A549 treated with AZD2906 at 1 μM for 4 hours (cell line): ENCODE data around the gene ACBD7. TPM values are rescaled to one million over a fixed set of nuclear protein-coding genes. Genes with fewer than 3 reads are reported as not detected.

Source experiments
- total RNA-seq: library from RNA; stranded (reverse); fragments of 200-300 nt; extraction: Qiagen RNA extraction; gene quantifications from 5 replicates; pipeline ENCODE4 v1.2.3, GENCODE V29; 2022

Gene ACBD7
- 1.0 to 1.4 TPM (median 1.2 TPM) in 5 replicates for total RNA-seq

DNA sequence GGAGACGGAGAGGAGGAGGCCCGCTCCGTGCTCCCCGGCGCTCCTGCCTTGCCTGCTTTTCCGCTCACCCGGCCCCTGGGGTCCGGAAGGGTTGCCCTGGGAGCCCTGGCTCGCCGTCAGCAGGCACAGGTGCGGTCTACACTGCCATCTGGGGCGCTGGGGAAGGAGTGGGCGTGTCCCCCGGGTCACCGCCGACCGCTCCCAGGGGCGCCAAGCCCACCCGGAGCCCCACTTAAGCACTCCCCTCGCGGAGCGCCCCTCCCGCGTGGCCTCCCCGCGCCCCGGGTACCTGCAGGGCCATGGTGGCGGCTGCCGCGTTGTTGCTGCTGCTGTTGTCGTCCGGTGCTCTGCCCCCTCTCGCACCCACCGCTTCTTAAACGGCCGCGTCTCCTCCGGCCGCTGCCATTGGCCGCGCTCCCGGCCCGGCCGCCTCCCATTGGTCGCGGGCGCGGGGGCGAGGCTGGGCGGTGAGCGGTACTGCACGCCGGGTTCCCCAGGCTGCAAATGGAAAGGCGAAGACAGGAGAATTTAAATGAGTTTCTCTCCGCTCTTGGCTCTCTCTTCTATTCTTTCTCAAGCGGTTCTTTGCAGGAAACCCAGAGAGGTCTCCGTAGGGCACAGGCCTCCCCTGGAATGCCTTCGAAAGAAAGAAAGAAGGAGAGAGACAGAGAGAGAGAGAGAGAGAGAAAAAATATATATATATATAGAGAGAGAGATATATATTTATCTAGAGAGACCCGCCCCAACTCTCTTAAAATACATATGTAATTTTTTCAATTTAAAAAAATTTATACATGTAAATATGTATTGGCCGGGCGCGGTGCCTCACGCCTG lies at the start of gene ACBD7:
Gene ACBD7 (minus strand): TSS at position 349 of the 834 bp plus-strand sequence. CDS start 48 bp downstream, at position 301.

DNA sequence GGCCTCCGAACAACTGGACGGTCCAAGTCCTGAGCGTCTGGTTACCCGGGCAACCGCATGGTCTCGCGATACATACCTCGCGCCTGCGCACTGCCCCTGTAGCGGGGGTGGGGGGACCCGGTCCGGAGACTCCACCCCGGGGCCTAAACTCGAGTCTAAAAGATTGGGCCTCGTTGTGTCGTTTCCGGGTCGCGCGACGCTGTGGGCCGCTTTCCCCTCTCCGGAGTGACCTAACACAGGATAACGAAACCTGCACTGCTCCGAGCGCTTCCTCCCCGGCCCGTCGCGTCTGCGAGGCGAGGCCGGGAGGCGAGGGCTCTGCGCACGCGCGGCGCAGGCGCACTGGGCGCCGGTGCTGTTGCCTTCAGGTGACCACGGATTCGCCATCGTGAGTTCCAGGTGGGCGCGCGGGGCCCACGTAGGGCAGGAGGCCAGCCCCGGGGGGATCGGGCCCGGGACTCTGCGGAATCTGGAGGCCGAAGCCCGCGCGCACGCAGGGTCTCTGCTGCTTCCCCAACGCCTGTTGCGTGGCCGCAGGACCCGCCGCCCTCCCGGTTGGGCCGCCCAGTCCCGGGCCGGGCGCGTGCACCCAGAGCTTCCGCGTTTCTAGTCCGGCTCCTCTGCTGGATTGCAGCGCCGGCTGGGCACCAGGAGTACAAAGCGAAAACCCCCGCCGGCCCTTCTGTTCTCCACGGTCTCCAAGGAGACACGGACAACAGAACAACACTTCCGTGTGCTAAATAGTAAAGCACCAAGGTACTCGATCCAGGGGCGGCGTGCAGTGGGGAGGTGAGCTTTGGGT lies 8.6 kb upstream of the ACBD7 start, which contains the start of gene RPP38:
Gene RPP38 (plus strand): TSS at position 345 of the 802 bp plus-strand sequence. CDS start 5,960 bp downstream, outside the sequence.

DNA sequence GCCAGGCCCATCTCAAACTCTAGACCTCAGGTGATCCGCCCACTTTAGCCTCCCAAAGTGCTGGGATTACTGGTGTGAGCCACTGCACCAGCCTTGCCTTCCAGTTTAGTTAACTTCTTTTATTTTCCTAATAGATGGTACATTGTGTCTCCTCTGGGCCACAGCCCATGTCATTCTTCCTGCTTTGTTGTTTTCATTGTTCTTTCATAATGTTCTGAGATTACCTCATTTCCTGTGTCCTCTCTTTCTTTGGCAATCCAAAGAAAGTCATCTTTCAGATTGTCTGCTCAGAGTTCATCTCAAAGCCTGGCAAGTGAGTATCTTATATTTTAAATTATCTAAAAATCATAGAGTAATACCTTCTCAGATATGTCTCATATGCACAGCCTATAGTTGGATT lies 44.9 kb downstream of the ACBD7 start, which contains the start of gene OLAH:
Gene OLAH (plus strand): TSS at position 270 of the 400 bp plus-strand sequence. CDS start 3,346 bp downstream, outside the sequence.

Other genes with a start within 250 kb of the ACBD7 start
- gene SUV39H2, start 209.9 kb downstream of the ACBD7 start, total RNA-seq, result 17.0 to 19.1 TPM (median 18.8 TPM) in 5 replicates
- 4.7 to 7.0 TPM (median 5.1 TPM) in 5 replicates for gene DCLRE1C, start 134.7 kb downstream of the ACBD7 start, total RNA-seq
- gene MEIG1, start 129.4 kb downstream of the ACBD7 start, total RNA-seq, result 0.43 to 0.83 TPM (median 0.63 TPM) in 5 replicates
- gene OLAH, start 44.8 kb downstream of the ACBD7 start, total RNA-seq, result 0.92 to 1.0 TPM (median 0.94 TPM) in 5 replicates
- gene RPP38, start 8.6 kb upstream of the ACBD7 start, total RNA-seq, result 34.3 to 36.2 TPM (median 34.9 TPM) in 5 replicates
- gene NMT2, start 79.9 kb upstream of the ACBD7 start, total RNA-seq, result 20.6 to 24.5 TPM (median 21.0 TPM) in 5 replicates